ENCODE data around the gene RAET1G. TPM values are rescaled to one million over a fixed set of nuclear protein-coding genes. Genes with fewer than 3 reads are reported as not detected.

Gene RAET1G
- total and polyA plus RNA-seq, 9 of the 15 experiments (the other 6 are each of a cell fraction or from before 2014, with no cell fraction given): 0.11 TPM; not detected in 8

DNA sequence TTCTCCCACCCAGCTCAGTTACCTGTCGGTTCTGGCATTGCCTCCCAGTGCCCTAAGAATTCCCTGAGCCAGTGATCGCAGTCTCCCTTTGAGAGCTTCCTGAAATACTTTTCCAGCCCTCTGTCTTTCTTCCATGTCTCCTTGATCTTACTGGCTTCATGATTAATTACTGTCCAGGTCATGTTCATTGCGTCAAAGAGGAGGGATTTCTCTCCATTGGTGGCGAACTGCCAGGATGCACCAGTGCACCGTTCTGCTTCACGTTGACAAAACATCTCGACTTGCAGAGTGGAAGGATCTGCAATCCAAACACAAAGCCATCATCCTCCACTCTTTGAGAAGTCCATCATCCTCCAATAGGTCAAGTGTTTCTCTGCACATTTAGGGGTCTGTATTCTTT, 33.6 kb downstream of the RAET1G start:
- POLR2A ChIA-PET: interaction anchor here (0.5 to 0.6 kb wide), 3 partner anchors 10 to 1500 kb away, joined by 3 to 4 read pairs (median 4); no protein-coding TSS in a partner anchor
- TF ChIP-seq HMG20A (CRISPR knock-in tag; conservative IDR thresholded peaks at IDR 0.05) (no peak), RBM17 (IDR thresholded peaks at IDR 0.05; ENCODE audit: borderline replicate concordance, low read depth, low read length) (no peak), MCM7 (IDR thresholded peaks at IDR 0.05) (no peak), PBX2 (CRISPR knock-in tag; IDR thresholded peaks at IDR 0.05; ENCODE audit: low read depth) (no peak), PBX2 (tag; conservative IDR thresholded peaks at IDR 0.05; ENCODE audit: low read depth) (peak; percentile 57), NCOA4 (IDR thresholded peaks at IDR 0.05; ENCODE audit: partially characterized antibody) (no peak), NFIC (IDR thresholded peaks at IDR 0.05) (0 out of 2 replicates have a peak, but pooled peaks have one; percentile 18), EGR1 (conservative IDR thresholded peaks at IDR 0.05) (no peak), IFI16 (CRISPR knock-in tag; IDR thresholded peaks at IDR 0.05) (no peak), NR3C1 (CRISPR knock-in tag; IDR thresholded peaks at IDR 0.05) (no peak), LARP7 (IDR thresholded peaks at IDR 0.05) (no peak), SFPQ (IDR thresholded peaks at IDR 0.05; ENCODE audit: low read depth, low read length) (no peak), ZNF668 (CRISPR knock-in tag; IDR thresholded peaks at IDR 0.05) (no peak), MEIS2 (IDR thresholded peaks at IDR 0.05; ENCODE audit: partially characterized antibody) (peak; percentile 46), PPARD (CRISPR knock-in tag; IDR thresholded peaks at IDR 0.05) (no peak), PATZ1 (CRISPR knock-in tag; IDR thresholded peaks at IDR 0.05; ENCODE audit: borderline replicate concordance) (no peak)
- TF ChIP-seq, protein P1, sequence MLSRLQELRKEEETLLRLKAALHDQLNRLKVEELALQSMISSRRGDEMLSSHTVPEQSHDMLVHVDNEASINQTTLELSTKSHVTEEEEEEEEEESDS (CRISPR knock-in tag; IDR thresholded peaks at IDR 0.05): no peak

More for the DNA sequence above, 33.6 kb downstream of the RAET1G start:
- Histone ChIP-seq H3K4me2 (ENCODE audit: insufficient read depth, low read length) (no peak overlapping the region), H3K79me2 (ENCODE audit: control insufficient read depth, insufficient read depth, low read length) (no peaks in the 10 kb centered on the region), H3K4me3 (no peak overlapping the region), H3K4me1 (replicated peaks in 1 of 2; ENCODE audit: control insufficient read depth in 2 of 2, insufficient read depth in 2 of 2, low read length in 2 of 2) (no peaks in the 10 kb centered on the region), H2AFZ (ENCODE audit: low read depth, low read length) (no peak overlapping the region), H4K20me1 (replicated peaks; ENCODE audit: control insufficient read depth, insufficient read depth, low read length) (no peaks in the 10 kb centered on the region), H3K36me3 (ENCODE audit: control insufficient read depth, insufficient read depth, low read length) (no peaks in the 10 kb centered on the region), H3K27ac (ENCODE audit: extremely low read depth, low read depth, low read length) (no peak overlapping the region), H3K9me1 (ENCODE audit: control insufficient read depth, insufficient read depth, low read length) (no peaks in the 10 kb centered on the region), H3K9ac (ENCODE audit: insufficient read depth in 1 of 2, low read depth in 2 of 2, low read length in 2 of 2) (no peak overlapping the region), H3K9me3 (replicated peaks; ENCODE audit: control insufficient read depth, insufficient read depth, low read depth, low read length) (no peaks in the 10 kb centered on the region), H3K27me3 (ENCODE audit: control insufficient read depth in 2 of 2, insufficient read depth in 2 of 2, low read length in 2 of 2) (peaks cover 40 to 51% of the 10 kb centered on the region in 2 experiments; a peak in 4 of 5 replicates)
- no TSS peak for BruUV-seq (replicated peaks)
- WGBS (ENCODE audit: insufficient coverage, low coverage, missing lambda C conversion rate): 2% methylated on average over 7 of the region's 7 CpGs
- in situ Hi-C loops (cut with MboI): no loop called here
- no peak for FAIRE-seq
- no peak for DNase-seq (ENCODE audit: extremely low read depth in 1 of 4, low spot score in 3 of 4)
- intact Hi-C loops (cut with micrococcal nuclease): no loop called here
- CTCF ChIA-PET (ENCODE audit: low intra/inter-chr PET ratio): no interaction called here
- ATAC-seq: no peak
